Hematopoietic multipotent progenitor cell treated with erythropoietin and hydrocortisone succinate and interleukin-3 and kit ligand, for 4 days (in vitro differentiated cells): ENCODE results near the gene GLB1L2.
A peak's percentile ranks its signal among the peaks of the same experiment; 100 is the strongest.

Experiments
- DNase-seq: peaks from one replicate; pipeline ENCODE4 v3.0.0-alpha.2; 2015

Gene GLB1L2

GRCh38 chr11:134349802-134350355 lies 18.1 kb downstream of the GLB1L2 start:
- DNase-seq: no peak

DNA sequence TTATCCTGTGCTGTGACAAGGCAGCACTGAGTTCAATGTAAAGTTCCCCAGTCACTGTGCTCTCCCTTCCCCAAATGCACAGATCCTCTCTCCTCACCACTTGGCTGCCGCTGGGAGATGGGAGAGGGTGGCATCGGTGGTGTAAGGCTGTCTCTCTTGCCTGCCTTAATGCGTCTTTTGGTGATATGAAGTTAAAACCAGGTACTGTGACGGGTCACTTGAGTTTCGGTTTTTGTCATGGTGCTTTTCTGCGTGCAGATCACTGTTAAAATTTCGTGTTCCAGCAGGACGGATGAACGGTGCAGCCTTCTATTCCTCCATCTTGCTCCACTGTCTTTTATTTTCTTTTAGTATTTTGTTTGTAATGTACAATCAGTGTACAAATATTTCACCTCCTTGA lies 18.6 kb downstream of the GLB1L2 start:
- DNase-seq: no peak

GRCh38 chr11:134352111-134352510 lies 20.3 kb downstream of the GLB1L2 start:
- DNase-seq: no peak

- no peak for DNase-seq
These were observed 23.3 kb downstream of the GLB1L2 start for GRCh38 chr11:134355136-134355535.

GRCh38 chr11:134355656-134356055 lies 23.9 kb downstream of the GLB1L2 start:
- no peak for DNase-seq

DNA sequence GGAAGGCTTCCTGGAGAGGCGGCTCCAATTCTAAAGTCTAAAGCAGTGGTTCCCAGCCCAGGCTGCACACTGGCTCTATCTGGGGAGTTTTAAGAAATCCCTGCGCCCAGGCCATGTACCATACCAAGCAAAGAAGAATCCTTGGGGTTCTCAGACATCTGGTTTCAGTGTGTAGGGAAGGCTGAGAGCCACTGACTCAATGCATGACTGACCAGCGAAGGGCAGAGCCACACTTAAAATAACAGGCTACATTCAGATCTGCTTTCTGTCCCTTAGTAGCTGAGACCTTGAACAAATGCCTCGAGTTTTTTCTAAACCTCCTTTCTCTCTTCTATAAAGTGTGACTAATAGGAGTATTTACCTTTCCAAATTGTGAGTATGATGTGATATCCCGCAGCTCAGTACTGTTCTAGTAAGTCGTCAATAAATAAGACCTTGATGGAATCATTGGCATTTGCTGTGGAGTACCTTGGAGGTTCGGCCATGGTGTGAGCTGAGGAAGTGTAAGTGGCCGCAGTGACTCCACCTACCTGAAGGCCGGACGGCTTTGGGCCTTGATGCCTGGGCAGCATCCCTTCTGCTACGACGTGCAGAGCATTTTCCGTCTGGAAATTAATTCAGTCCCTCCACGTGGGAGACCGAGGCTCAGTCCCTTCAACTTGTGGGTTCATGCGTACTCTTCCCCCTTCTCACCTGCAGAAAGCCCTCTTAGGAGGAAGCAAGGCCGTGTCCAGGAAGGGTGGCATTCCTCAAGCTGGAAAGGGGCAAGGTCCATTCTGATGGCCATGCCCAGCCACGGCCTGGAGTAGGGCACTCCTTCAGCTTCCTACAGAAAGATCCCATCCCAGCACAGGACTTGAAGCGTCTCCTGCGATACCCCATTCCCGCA lies 25.1 kb downstream of the GLB1L2 start:
- DNase-seq: no peak

GRCh38 chr11:134357545-134357839 lies 25.7 kb downstream of the GLB1L2 start:
- no peak for DNase-seq

DNA sequence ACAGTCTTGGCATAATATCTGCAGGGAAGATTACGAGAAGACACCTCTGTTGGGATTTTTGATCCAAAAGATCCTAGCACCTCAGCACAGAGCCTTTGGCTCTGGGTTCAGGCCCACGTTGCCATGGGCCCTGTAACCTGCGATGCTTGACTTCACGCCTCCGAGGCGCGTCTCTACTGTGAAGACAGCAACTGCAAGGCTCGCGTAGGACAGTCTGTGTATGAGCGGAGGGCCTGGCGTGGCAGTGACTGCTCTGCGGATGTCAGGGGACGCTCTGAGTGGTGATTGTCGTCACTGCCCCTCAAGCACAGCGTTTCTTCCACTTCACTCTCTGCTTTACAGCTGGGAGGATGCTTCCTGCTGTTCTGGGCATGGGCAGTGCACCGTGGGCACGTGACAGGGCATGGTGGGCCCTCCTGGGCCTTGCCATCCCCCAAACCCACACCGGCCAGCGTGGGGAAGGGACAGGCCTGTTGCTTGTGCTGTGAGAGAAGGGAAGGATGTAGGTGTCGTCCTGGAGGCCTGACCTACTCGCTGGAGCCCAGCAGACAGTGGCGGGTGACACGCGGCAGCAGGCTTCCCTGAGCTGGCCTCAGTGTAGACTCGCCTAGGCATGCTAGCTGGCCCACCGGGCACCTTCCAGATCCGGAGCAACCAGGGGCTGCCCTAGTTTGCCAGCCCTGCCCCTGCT lies 26.5 kb downstream of the GLB1L2 start:
- DNase-seq: no peak

- DNase-seq: no peak
These were observed 27.2 kb downstream of the GLB1L2 start for GRCh38 chr11:134358856-134359490.

GRCh38 chr11:134359646-134360045 lies 27.9 kb downstream of the GLB1L2 start:
- DNase-seq: no peak

GRCh38 chr11:134360050-134360835 lies 28.5 kb downstream of the GLB1L2 start:
- DNase-seq: peak; percentile 87

DNA sequence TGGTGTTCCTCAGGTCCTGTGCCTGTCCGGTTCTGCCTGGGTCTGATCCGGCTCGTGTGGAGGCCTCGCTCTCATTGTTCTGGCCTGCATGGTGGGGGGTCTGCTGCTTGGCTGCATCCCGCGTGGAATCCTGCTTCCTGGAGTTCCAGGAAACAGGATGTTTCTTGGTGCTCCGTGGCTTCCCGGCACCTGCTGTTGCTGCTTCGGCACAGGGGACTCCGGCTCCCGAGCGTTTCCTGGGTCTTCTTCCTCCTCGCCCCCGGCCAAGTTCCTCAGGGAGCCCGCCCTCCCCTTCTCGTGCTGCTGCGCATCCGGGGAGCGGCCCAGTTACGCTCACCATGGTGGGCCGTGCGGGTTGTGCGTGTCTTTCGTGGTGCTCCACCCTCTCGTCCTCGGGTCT lies 29.9 kb downstream of the GLB1L2 start:
- DNase-seq: no peak

DNA sequence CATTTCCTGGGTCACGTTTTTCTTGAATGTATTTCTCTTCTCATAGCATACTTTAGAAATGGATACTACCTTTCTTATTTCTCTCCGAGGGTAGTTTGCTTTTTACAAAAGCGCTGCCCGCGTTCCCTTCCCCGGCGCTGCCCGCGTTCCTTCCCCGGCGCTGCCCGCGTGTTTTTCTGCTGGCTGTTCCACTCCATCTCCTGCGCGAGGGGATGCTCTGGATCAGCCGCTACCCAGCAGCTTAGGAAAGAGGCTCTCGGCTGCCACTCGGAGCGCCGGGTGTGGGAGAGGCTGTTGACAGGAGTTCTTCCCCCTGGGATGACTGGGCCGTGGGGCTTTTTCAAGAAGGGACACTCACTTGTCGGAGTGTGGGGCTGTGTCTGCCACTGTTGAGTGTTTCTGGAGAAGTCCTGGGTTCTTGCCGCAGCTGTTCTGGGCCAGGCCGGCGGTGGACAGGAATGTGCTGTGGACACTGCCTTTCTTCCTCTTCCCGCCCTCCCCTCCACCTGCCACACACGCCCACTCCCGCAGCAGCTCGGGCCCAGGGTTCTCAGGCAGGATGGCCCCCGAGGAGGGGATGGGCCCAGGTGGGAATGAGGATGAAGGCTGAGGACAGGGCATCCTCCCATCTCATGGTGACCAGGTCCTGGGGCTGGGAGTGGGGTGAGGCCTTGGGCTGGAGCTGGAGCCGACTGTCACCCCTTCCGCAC lies 30.6 kb downstream of the GLB1L2 start:
- no peak for DNase-seq

- no peak for DNase-seq
These were observed 31.4 kb downstream of the GLB1L2 start for GRCh38 chr11:134363161-134363560.

- no peak for DNase-seq
These were observed 31.8 kb downstream of the GLB1L2 start for GRCh38 chr11:134363592-134363991.

DNA sequence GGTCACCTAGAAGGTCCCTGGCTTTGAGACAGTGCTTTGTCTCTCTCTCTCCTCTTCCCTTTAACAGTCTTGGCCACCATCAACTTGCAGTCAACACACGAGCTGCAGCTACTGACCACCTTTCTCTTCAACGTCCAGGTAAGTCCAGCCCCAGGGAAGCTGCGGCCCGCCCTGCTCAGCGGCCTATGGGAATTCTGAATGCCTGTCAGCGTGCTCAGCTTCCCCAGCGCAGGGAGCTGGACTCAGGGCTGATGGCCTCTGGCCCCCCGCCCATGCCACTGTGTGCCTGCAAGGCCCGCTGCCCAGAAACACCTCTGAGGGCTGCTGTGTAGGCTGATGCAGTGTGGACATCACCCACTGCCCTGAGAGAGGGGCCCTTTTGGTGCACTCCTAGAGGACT lies 32.5 kb downstream of the GLB1L2 start:
- DNase-seq: no peak

DNA sequence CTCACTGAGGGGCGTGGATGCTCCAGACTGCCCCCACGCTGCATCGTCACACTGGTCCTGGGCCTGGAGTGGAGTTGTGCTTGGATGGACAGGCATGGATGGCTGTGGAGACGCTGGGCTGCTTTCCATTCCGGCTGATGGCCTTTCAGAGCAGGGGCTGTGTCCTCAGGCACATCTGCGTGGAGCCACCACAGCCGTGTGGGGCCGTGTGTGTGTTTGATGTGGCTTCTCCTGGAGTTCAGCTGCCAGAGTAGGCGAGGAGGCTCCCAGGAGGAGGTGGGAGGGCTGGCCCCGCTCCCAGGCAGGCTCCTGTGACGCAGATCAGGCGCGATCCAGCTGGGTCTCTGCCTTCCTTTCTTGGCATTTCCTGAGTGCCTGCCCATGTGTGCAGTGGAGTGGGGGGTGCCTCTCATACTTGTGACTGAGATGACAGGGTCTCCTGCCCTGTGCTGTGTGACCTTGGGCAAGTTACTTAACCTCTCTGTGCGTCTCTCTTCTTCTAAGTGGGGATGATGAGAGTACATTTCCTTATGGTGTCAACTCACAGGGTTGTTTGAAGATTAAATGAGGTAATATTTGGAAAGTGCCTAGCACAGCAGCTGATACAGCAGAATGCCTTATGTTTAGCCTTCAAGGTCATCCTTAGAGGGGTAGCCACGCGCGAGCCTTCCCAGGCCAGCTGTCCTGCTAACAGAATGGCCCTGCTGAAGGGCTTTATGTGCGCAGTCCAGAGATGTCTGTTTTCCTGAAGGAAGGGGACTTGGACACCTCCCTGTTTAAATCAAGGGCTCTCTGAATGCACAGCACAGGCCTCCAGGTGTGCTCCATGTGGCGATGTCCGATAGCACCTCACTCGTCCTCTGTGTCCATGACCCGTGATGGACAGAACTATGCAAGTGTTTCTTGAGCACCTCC lies 33.5 kb downstream of the GLB1L2 start:
- no peak for DNase-seq

- no peak for DNase-seq
These were observed 34.5 kb downstream of the GLB1L2 start for GRCh38 chr11:134366254-134366653.

- no peak for DNase-seq
These were observed 36.0 kb downstream of the GLB1L2 start for GRCh38 chr11:134367781-134368180.

DNA sequence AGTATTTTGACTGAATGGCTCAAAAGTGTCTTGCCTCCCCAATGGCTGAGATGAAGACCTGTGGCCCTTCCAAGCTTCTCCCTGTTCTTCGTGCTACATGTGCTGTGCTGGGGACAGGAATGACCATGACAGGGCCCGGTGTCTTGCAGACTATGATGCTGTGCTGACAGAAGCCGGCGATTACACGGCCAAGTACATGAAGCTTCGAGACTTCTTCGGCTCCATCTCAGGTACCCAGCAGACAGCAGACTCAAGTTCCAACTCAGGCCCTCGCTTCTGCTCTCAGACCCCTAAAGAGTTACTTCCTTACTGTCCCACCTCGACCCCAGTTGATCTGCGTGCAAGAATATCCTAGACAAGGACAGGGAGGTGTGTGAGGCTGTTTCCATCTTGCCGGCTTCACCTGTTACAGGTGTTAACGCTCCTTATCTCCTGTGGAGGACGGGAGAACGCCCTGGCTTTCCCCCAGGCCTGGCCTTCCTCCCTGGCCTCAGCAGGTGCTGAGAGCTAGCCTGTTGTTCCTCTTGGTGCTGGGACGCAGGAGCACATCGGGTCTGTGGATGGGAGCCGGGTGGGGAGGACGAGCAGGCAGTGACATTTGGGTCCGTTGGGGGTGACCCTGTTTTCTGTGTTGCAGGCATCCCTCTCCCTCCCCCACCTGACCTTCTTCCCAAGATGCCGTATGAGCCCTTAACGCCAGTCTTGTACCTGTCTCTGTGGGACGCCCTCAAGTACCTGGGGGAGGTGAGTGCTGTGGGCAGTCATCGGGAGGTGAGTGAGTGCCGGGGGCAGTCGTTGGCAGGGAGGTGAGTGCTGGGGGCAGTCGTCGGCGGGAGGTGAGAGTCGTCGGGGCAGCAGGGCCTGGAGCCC lies 38.1 kb downstream of the GLB1L2 start:
- no peak for DNase-seq
